Astrocyte of the spinal cord (primary cell): ENCODE data around the gene TEX14.

Experiments used
- DNase-seq: peaks from one replicate; pipeline ENCODE4 v3.0.0; 2011; ENCODE audit warnings: low read depth, low spot score
- H3K4me3 ChIP-seq: 2 replicates; pipeline ENCODE4 v1.5.1; 2011; ENCODE audit warnings: low read depth, mild to moderate bottlenecking, low read length, moderate library complexity
- CTCF ChIP-seq: IDR thresholded peaks from 2 replicates; pipeline ENCODE4 v1.5.1; 2012; ENCODE audit warnings: low read depth, mild to moderate bottlenecking, low read length, inconsistent platforms
- in situ Hi-C: cut with HindIII; loops from 2 replicates; pipeline ENCODE4 v1.10.0; 2017; ENCODE audit warnings: low sequenced_read_pairs

The TEX14 gene

GRCh38 chr17:58637011-58637570, 54.8 kb downstream of the TEX14 start:
- H3K4me3 ChIP-seq: no peak overlapping the region
- TF ChIP-seq CTCF: no peak
- DNase-seq: no peak
- in situ Hi-C loops: no loop called here

GRCh38 chr17:58632324-58633314, 59.2 kb downstream of the TEX14 start:
- DNase-seq: no peak
- H3K4me3 ChIP-seq: peak overlapping the region; percentile 42
- in situ Hi-C loops: no loop called here
- TF ChIP-seq CTCF: no peak

GRCh38 chr17:58631523-58632323, 60.1 kb downstream of the TEX14 start:
- TF ChIP-seq CTCF: no peak
- peak overlapping the region; percentile 42 for H3K4me3 ChIP-seq
- in situ Hi-C loops: no loop called here
- peak; percentile 99 for DNase-seq

GRCh38 chr17:58630883-58631522, 60.8 kb downstream of the TEX14 start:
- no peak for DNase-seq
- in situ Hi-C loops: no loop called here
- TF ChIP-seq CTCF: no peak

GRCh38 chr17:58626905-58627304, 64.9 kb downstream of the TEX14 start:
- TF ChIP-seq CTCF: no peak
- DNase-seq: no peak
- H3K4me3 ChIP-seq: no peak overlapping the region
- in situ Hi-C loops: no loop called here

More at GRCh38 chr17:58630883-58631522, 60.8 kb downstream of the TEX14 start:
- H3K4me3 ChIP-seq: no peak overlapping the region

- TF ChIP-seq CTCF: no peak
- no peak for DNase-seq
- no peak overlapping the region for H3K4me3 ChIP-seq
- in situ Hi-C loops: no loop called here
Observed at GRCh38 chr17:58624751-58625150, 67.1 kb downstream of the TEX14 start.
